ENCODE data around the gene CTDP1. TPM values are rescaled to one million over a fixed set of nuclear protein-coding genes. Genes with fewer than 3 reads are reported as not detected.

The CTDP1 gene
- 10 to 100 TPM; 10.3 to 11.3 (median 10.5) TPM for polyA plus RNA-seq (ENCODE audit: insufficient read length in 3 of 3)

- DNase-seq (ENCODE audit: low read depth in 3 of 3, low spot score in 2 of 3): peak; percentile 86 to 93 (median 87)
Measured at GRCh38 chr18:79679552-79680099, at the start of gene CTDP1. Gene CTDP1 (plus strand): TSS chr18:79679803. CDS start chr18:79679948, 145 bp downstream.

GRCh38 chr18:79630281-79631095, 49.1 kb upstream of the CTDP1 start:
- no peak for DNase-seq (ENCODE audit: low read depth in 3 of 3, low spot score in 2 of 3)

GRCh38 chr18:79631096-79631507, 48.5 kb upstream of the CTDP1 start:
- DNase-seq (ENCODE audit: low read depth in 3 of 3, low spot score in 2 of 3): no peak

GRCh38 chr18:79631761-79632446, 47.7 kb upstream of the CTDP1 start:
- DNase-seq (ENCODE audit: low read depth in 3 of 3, low spot score in 2 of 3): no peak

- no peak for DNase-seq (ENCODE audit: low read depth in 3 of 3, low spot score in 2 of 3)
Measured at GRCh38 chr18:79632765-79633164, 46.8 kb upstream of the CTDP1 start.

GRCh38 chr18:79634186-79634585, 45.4 kb upstream of the CTDP1 start:
- no peak for DNase-seq (ENCODE audit: low read depth in 3 of 3, low spot score in 2 of 3)

GRCh38 chr18:79634593-79635426, 44.8 kb upstream of the CTDP1 start:
- DNase-seq (ENCODE audit: low read depth in 3 of 3, low spot score in 2 of 3): no peak

GRCh38 chr18:79635427-79635726, 44.2 kb upstream of the CTDP1 start:
- no peak for DNase-seq (ENCODE audit: low read depth in 3 of 3, low spot score in 2 of 3)

GRCh38 chr18:79637181-79637920, 42.3 kb upstream of the CTDP1 start:
- no peak for DNase-seq (ENCODE audit: low read depth in 3 of 3, low spot score in 2 of 3)

- DNase-seq (ENCODE audit: low read depth in 3 of 3, low spot score in 2 of 3): no peak
Measured at GRCh38 chr18:79637921-79638909, 41.4 kb upstream of the CTDP1 start.

GRCh38 chr18:79639072-79639829, 40.4 kb upstream of the CTDP1 start:
- DNase-seq (ENCODE audit: low read depth in 3 of 3, low spot score in 2 of 3): no peak

GRCh38 chr18:79640064-79640672, 39.4 kb upstream of the CTDP1 start:
- DNase-seq (ENCODE audit: low read depth in 3 of 3, low spot score in 2 of 3): no peak

GRCh38 chr18:79640875-79641274, 38.7 kb upstream of the CTDP1 start:
- DNase-seq (ENCODE audit: low read depth in 3 of 3, low spot score in 2 of 3): no peak

- DNase-seq (ENCODE audit: low read depth in 3 of 3, low spot score in 2 of 3): no peak
Measured at GRCh38 chr18:79641722-79642497, 37.7 kb upstream of the CTDP1 start.

- no peak for DNase-seq (ENCODE audit: low read depth in 3 of 3, low spot score in 2 of 3)
Measured at GRCh38 chr18:79642626-79643025, 37.0 kb upstream of the CTDP1 start.

GRCh38 chr18:79643054-79643984, 36.3 kb upstream of the CTDP1 start:
- DNase-seq (ENCODE audit: low read depth in 3 of 3, low spot score in 2 of 3): no peak
